Motor neuron (in vitro differentiated cells): ENCODE results near the gene DPYD. TPM values are rescaled to one million over a fixed set of nuclear protein-coding genes. Genes with fewer than 3 reads are reported as not detected.

ENCODE experiments used
- ATAC-seq, 8 experiments: fragments of 200-7000 bp; cut with Tn5 transposase; replicated peaks in 6 of 8; 2 replicates each; pipeline ENCODE4 v1.8.0; 2021; ENCODE audit warnings: mild to moderate bottlenecking in 8 of 8, moderate library complexity in 8 of 8
- H3K27ac ChIP-seq, 2 donors: fragments of 250-450 bp; sonication (Bioruptor Pico); 2 replicates each; pipeline ENCODE4 v1.9.0; 2021; ENCODE audit warnings: antibody characterized with exemption in 2 of 2, mild to moderate bottlenecking in 2 of 2, moderate library complexity in 1 of 2
- H3K4me1 ChIP-seq, 2 donors: fragments of 250-450 bp; sonication (Bioruptor Pico); replicated peaks in 1 of 2; 2 replicates each; pipeline ENCODE4 v1.6.1; 2021; ENCODE audit warnings: antibody characterized with exemption in 2 of 2, mild to moderate bottlenecking in 2 of 2, moderate library complexity in 1 of 2
- H3K4me3 ChIP-seq, 5 donors: fragments of 250-450 bp; sonication (Bioruptor Pico); 2 replicates each; pipeline ENCODE4 v1.9.0; 2021; ENCODE audit warnings: antibody characterized with exemption in 5 of 5, mild to moderate bottlenecking in 5 of 5, moderate library complexity in 4 of 5
- WGBS, 10 experiments: fragments of 450-650 bp; shearing (Covaris generic); methylation state at CpG; one replicate each; pipeline ENCODE4 v1.0.0; 2022; 5-methylcytosine and 5-hydroxymethylcytosine counted together
- in situ Hi-C, 9 experiments: fragments of 400-800 bp; cut with MboI; loops; one replicate each; pipeline ENCODE4 v1.15.0; 2021; ENCODE audit warnings: low sequenced_read_pairs in 9 of 9, low pct_unique_long_range_greater_than_20kb in 2 of 9; ENCODE audit not compliant: unreplicated experiment in 9 of 9
- total RNA-seq, 8 experiments: library from RNA; unstranded; fragments of 300-600 nt; gene quantifications; 2 replicates each; pipeline versions ENCODE4 v1.2.3 to v1.2.4, GENCODE V29; 2022

Gene DPYD
- total RNA-seq, 8 experiments from 2014 or later: 7.4 to 37.1 (median 14.2) TPM

GRCh38 chr1:97427371-97427770 is 493.5 kb downstream of the DPYD start:
- no peak for ATAC-seq
- WGBS, 10 experiments: 85 to 100% (median 92%) methylated on average over 1 to 3 of the region's 3 CpGs; no CpG with 5 or more reads in 2 of the 10 experiments
- Histone ChIP-seq H3K27ac (no peak overlapping the region), H3K4me1 (peaks cover 25 to 28% of the 10 kb centered on the region in 2 donors), H3K4me3 (no peak overlapping the region)
- in situ Hi-C loops: no loop called here

GRCh38 chr1:97424209-97424608 is 496.6 kb downstream of the DPYD start:
- in situ Hi-C loops: no loop called here
- no peak for ATAC-seq
- H3K4me3 ChIP-seq: no peak overlapping the region
- 60 to 100% (median 93%) methylated on average over 1 of the region's 1 CpG; no CpG with 5 or more reads in 2 of the 10 experiments for WGBS, 10 experiments
- peaks cover 28 to 34% of the 10 kb centered on the region in 2 donors for H3K4me1 ChIP-seq
- peak overlapping the region; percentile 67 to 75 for H3K27ac ChIP-seq

GRCh38 chr1:97423403-97423802 is 497.4 kb downstream of the DPYD start:
- ATAC-seq: peak in 5 of 8 experiments; percentile 92 to 97 (median 96)
- in situ Hi-C loops: no loop called here
- Histone ChIP-seq H3K4me3 (no peak overlapping the region), H3K27ac (peak overlapping the region; percentile 67 to 75), H3K4me1 (peaks cover 28 to 34% of the 10 kb centered on the region in 2 donors)
- WGBS, 10 experiments: 0 to 100% (median 33%) methylated on average over 1 to 2 of the region's 2 CpGs; no CpG with 5 or more reads in 2 of the 10 experiments

GRCh38 chr1:97417661-97418060 is 503.2 kb downstream of the DPYD start:
- no peak for ATAC-seq
- peaks cover 5 to 9% of the 10 kb centered on the region in 2 donors for H3K4me1 ChIP-seq
- no peak overlapping the region for H3K27ac ChIP-seq
- in situ Hi-C loops: no loop called here
- H3K4me3 ChIP-seq: no peak overlapping the region

- no peak for ATAC-seq
- H3K4me3 ChIP-seq: no peak overlapping the region
- no peaks in the 10 kb centered on the region for H3K4me1 ChIP-seq
- WGBS, 10 experiments: 75 to 100% (median 94%) methylated on average over 1 to 3 of the region's 3 CpGs
- no peak overlapping the region for H3K27ac ChIP-seq
- in situ Hi-C loops: no loop called here
These were observed 506.0 kb downstream of the DPYD start for GRCh38 chr1:97414682-97415312.

DNA sequence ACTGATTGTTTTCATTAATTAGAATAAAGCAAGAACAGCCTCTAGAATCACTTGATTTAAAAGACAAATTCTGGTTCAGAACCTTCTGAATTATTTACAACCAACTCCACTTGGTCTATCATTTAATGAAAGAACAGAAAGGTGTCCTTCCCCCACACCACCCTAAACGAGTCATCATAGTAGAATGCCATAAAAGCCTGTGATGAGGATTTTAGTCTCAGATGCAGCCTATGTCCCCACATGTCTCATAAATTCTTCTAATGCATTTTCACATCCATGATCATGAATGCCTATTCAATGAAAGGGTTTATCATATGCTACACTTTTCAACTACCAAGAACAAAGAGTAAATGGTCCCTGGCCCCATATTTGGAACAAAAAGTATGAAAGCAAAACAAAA is 508.1 kb downstream of the DPYD start:
- H3K4me1 ChIP-seq: no peaks in the 10 kb centered on the region
- in situ Hi-C loops: no loop called here
- WGBS, 10 experiments: 0 to 75% (median 40%) methylated on average over 1 of the region's 1 CpG; no CpG with 5 or more reads in 3 of the 10 experiments
- no peak for ATAC-seq
- H3K27ac ChIP-seq: no peak overlapping the region
- H3K4me3 ChIP-seq: no peak overlapping the region

GRCh38 chr1:97412166-97412565 is 508.7 kb downstream of the DPYD start:
- no peak overlapping the region for H3K27ac ChIP-seq
- no peaks in the 10 kb centered on the region for H3K4me1 ChIP-seq
- 17 to 100% (median 89%) methylated on average over 2 to 4 of the region's 4 CpGs for WGBS, 10 experiments
- no peak overlapping the region for H3K4me3 ChIP-seq
- no peak for ATAC-seq
- in situ Hi-C loops: no loop called here

GRCh38 chr1:97396463-97396862 is 524.4 kb downstream of the DPYD start:
- 62 to 100% (median 92%) methylated on average over 1 to 3 of the region's 3 CpGs for WGBS, 10 experiments
- Histone ChIP-seq H3K4me1 (no peaks in the 10 kb centered on the region), H3K4me3 (no peak overlapping the region), H3K27ac (no peak overlapping the region)
- in situ Hi-C loops: no loop called here
- ATAC-seq: no peak

GRCh38 chr1:97392701-97393100 is 528.1 kb downstream of the DPYD start:
- in situ Hi-C loops: no loop called here
- ATAC-seq: no peak
- H3K4me3 ChIP-seq: no peak overlapping the region

GRCh38 chr1:97385536-97386277 is 535.1 kb downstream of the DPYD start:
- H3K27ac ChIP-seq: no peak overlapping the region
- peak in 2 of 8 experiments; percentile 29 to 63 for ATAC-seq
- no peak overlapping the region for H3K4me3 ChIP-seq
- H3K4me1 ChIP-seq: peaks cover 0 to 4% of the 10 kb centered on the region in 2 donors
- in situ Hi-C loops: no loop called here
- WGBS, 10 experiments: 20 to 100% (median 100%) methylated on average over 1 to 2 of the region's 2 CpGs; no CpG with 5 or more reads in 3 of the 10 experiments

More at GRCh38 chr1:97392701-97393100, 528.1 kb downstream of the DPYD start:
- Histone ChIP-seq H3K4me1 (no peaks in the 10 kb centered on the region), H3K27ac (no peak overlapping the region)

GRCh38 chr1:97384294-97384968 is 536.4 kb downstream of the DPYD start:
- Histone ChIP-seq H3K4me3 (no peak overlapping the region), H3K27ac (no peak overlapping the region), H3K4me1 (peaks cover 0 to 4% of the 10 kb centered on the region in 2 donors)
- WGBS, 10 experiments: 7 to 96% (median 88%) methylated on average over 4 to 5 of the region's 5 CpGs
- peak in 3 of 8 experiments; percentile 23 to 68 (median 56) for ATAC-seq
- in situ Hi-C loops: no loop called here

DNA sequence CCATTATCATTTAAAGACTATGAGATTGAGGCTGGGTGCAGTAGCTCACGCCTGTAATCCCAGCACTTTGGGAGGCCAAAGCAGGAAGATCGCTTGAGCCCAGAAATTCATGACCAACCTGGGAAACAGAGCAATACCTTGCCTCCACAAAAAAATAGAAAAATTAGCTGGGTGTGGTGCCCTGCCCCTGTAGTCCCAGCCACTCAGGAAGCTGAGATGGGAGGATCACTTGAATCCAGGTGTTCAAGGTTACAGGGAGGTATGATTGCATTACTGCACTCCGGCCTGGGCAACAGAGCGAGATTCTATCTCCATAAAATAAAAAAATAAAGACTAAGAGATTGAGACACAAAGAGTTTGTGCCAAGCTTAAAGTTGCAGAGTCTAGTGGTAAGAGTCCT is 537.0 kb downstream of the DPYD start:
- in situ Hi-C loops: no loop called here
- ATAC-seq: no peak

DNA sequence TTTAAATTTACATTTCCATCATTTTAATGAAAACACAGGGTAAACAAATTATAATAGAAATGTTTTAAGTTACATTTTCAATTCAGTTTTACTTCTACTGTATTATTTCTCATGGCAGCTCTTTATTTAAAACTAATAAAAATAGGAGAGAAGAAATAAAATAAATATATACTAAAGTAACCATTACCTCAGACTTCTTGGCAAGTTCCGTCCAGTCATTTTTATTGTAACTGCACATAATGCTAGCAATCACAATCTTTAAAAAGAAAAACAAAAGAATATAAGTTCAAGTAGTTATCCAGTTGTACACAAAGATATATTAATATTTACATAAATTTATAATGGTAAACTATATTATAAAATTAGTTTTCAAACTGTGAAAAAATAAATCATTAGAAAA is 538.6 kb downstream of the DPYD start:
- H3K4me3 ChIP-seq: no peak overlapping the region
- no peak for ATAC-seq
- 63 to 100% (median 100%) methylated on average over 1 of the region's 1 CpG; no CpG with 5 or more reads in 1 of the 10 experiments for WGBS, 10 experiments
- H3K27ac ChIP-seq: no peak overlapping the region
- in situ Hi-C loops: no loop called here
- H3K4me1 ChIP-seq: peaks cover 0 to 4% of the 10 kb centered on the region in 2 donors

More for the DNA sequence above, 537.0 kb downstream of the DPYD start:
- Histone ChIP-seq H3K27ac (no peak overlapping the region), H3K4me3 (no peak overlapping the region), H3K4me1 (peaks cover 0 to 4% of the 10 kb centered on the region in 2 donors)
- WGBS, 10 experiments: 75 to 100% (median 100%) methylated on average over 1 to 4 of the region's 4 CpGs; no CpG with 5 or more reads in 2 of the 10 experiments
